SKM-1 (cell line): ENCODE results near the gene KBTBD3.

Experiments
- DNase-seq: peaks from one replicate; lab custom pipeline; 2025; ENCODE audit not compliant: unreplicated experiment; lab: John Stamatoyannopoulos, UW

KBTBD3 gene

DNA sequence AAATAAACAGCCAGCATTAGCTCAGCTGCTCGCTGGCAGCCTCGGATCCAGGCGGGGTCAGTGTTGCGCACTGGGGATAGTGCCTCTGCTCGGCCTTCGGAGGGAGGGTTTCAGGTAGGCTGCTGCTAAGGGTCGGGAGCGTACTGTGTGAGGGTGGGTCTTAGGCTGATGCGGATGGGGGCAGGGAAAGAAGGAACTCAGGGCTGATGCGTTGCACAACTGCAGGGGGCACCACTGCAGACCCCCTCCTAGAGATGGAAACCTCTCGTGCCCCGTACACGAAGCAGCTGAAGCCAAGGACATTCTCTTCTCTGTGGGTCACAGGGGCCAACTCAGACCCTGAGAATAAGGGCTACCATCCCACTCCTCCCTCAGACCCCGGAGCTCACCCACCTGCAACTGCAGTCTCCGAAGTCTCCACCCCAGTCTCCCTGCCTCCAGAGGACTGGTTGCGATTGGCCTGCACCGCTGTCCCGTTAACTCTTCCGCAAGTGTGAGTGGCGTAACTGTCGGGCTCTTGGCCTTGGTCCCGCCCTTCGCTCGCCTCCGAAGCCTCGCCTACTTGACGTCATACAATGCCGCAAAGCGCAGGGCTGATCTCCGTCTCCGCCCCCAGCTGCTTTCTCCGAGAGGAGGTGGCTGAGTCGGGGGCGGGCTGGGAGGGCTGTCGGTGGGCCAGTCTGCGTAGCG is at the start of gene KBTBD3:
Gene KBTBD3, minus strand, starts transcription at position 429 of the 690 bp plus-strand sequence. CDS start 18,250 bp downstream, outside the sequence.
- peak; percentile 98 for DNase-seq

DNA sequence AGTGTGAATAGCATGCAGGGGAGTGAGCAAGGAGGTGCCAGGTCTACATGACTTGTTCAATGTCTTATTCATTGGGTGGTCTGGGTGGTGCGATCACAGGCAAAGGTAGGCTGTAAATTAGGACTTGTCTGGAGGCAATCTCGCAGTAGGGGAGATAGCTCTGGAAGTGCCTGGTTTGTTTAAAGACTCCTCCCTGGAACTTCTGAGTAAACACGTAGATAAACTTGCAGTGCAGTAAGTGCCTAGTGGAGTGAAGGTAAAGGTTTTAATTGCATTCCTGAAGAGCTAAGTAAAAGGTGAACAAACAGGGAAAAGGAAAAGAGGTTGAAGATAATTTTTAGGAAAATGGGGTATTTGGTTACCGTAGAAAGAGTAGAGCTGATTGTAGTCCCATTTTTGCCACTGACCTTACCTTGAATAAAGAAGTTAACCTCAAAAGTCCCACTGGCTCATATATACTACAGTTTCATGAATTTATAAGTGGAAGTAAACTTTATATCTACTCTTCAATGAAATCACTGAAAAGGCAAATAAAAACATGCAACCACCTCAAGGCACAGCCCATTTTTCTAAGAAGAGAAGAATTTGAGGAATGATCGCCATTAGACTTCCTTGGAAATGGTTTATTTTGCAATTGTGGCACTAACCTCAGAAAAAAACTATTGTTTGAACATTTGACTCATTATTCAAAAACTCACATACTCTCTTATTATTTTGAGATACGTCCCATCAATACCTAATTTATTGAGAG is 44.6 kb upstream of the KBTBD3 start:
- no peak for DNase-seq

DNA sequence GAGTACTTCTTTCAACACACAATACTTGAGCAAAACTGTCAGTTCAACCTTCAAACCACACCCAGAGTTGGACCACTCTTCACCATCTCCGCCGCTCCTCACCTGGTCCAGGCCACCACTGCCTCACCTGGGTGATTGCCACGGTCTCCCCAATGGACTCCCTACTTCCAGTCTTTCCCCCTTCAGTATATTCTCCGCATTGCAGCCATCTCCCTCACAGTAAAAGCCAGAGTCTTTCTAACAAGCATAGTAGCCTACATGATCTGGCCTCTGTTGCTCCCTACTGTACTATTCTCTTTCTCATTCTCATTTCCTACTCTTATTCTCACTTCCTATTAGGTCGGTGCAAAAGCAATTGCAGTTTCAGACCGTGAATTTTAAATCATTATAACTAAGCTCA is 28.8 kb upstream of the KBTBD3 start:
- no peak for DNase-seq

DNA sequence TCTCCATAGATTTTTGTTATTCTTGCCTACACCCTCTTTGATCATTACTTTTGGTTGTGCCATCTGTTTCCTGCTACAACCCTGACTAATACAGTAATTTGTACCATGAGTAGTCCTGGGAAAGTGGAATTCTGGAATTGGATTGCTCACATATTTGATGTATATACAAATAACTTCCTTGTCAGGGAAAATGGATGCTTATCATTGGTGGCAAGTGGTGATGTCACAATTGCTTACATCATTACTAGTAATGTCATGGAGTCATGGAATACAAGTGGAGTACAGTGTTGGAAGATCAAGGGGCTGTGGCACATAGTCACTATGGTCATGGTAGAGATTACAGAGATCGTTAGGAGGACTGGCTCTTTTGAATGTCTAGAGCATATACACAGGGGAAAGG is 24.7 kb upstream of the KBTBD3 start:
- DNase-seq, result no peak

DNA sequence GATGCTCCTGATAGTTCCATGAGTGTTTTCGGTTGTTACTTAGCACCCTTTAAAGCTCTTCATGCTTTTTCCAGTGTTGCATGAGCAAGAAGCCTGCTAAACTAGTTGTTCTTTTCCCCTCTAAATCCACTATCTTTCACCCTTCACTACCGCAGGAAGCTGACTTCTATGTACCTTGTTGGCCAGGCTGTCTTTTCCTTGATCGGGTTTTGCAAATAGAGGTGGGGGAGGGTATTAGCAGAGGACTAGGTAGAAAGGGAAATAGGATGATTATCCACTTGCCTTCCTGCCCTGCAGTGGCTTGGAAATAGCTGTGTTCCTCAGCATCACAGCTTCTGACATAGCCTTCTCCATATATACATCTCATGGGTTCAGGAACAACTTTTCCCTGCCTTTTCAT is 24.2 kb upstream of the KBTBD3 start:
- DNase-seq, result no peak

DNA sequence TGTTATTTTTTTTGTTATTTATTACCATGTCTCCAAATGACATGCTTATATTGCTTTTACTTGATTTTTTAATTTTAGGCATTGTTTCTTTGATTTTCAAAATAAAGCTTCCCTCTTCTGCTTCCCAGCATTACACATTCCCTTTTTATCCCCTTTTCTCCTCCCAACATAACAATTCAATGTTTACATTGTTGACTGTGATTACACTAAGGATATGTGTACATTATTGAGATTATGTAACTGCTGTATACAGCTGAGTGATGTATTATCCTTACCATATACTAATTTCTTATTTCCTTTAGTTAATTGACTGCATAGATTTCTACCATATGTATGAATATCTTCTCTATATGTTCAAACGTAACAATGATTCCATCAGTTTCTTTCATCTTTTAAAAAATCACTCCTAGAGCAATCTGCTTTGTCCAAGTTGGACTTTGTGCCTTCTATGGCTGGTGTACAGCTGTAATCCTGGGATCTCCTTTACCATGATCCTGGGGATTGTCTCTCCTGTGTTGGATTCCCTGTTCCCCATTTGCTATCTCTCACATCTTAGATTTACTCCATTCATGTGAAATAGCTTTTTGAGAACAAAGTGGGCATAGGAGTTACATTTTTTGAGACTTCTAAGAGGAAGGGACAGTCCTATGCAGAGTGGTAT is 21.9 kb upstream of the KBTBD3 start:
- DNase-seq, result no peak

GRCh38 chr11:106092446-106092845 is 15.3 kb upstream of the KBTBD3 start:
- no peak for DNase-seq

DNA sequence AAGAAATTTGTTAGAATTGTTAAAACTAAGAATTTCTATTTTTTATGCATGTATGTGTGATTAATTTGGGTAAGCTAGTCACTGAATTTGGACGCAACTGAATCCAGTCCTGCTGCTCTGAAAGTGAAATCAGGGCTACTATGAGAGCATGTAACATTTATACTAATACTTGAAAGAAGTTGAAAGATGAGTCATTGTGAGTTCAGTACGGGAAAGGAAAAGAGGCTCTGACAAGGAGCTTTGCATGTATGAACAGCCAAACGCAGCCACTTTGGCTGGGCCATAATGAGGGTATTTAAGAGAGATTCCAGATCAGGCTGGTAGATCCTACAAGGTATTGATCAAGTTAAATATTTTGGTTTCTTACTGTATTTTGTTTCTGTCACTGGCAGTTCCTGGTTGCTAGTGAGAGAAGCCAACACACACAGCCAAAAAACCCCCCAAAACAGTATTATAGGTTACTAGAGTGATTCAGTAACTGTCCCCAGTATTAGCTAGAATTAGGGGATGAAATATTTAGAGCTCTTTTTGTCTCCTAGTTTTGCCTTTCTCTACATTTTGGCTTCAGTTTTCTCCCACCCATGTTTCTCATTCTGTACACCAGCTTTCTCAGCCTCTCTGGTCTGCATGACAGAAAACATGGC is 14.5 kb upstream of the KBTBD3 start:
- DNase-seq, result no peak

GRCh38 chr11:106088896-106089295 is 11.7 kb upstream of the KBTBD3 start:
- DNase-seq, result no peak

DNA sequence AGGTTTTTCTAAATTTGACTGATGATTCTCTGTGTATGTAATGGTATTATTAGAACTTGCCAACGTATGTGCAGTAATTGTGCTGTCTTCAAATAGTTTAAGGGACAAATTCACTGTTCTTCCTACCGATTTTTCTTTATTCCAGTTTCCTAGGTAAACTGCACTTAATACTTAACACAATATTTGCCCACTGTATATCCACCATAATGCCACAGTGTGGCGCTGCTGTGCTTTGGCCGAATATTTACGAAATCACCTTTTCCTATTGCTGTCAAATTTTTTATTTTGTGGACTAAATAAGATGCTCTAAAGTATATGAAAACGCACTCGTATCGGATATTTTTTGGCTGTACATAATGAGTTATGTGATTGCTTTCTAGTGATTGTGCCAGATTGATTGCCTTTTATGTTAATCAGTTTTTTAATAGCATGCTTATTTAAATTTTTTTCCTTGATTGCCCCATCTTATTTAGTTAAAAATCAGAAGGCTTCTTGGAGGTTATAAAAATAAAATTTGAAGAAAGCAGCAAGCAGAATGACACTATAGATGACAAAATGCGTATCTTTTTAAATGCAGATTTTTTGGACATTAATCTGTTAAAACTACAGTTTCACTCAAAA is 10.8 kb upstream of the KBTBD3 start:
- no peak for DNase-seq

DNA sequence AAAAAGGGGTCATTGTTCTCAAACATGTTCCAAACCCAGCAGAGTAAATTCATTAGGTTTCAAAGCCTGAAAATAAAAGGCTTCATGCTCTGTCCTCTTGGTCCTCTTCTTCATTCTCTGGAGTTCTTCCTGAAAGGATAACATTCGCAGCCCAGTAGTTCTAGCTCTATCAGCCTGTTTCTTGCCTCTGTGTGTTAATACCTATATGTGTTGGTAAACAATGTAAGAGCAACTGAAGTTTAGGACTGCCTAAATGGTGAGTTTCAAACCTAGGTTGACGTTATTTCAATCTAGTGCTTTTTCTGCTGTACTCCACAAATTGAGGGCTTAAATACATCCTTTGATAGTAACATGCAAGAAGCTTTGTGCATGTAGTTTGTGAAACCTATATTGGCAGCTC is 9.7 kb upstream of the KBTBD3 start:
- no peak for DNase-seq

DNA sequence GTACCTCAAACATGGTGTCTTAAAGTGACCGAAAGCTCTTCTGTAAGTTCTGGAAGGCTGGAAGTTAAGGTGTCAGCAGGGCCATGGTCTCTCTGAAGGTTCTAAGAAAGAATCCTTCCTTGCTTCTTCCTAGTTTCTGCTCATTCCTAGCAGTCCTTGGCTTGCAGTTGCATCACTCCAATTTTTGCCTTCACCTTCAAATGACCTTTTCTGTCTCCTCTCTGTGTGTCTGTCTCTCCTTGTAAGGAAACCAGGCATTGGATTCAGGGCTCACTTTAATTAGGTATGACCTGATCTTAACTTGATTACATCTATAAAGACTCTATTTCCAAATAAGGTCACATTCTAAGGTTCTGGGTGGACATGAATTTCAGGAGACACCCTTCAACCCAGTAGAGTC is 9.0 kb upstream of the KBTBD3 start:
- no peak for DNase-seq

DNA sequence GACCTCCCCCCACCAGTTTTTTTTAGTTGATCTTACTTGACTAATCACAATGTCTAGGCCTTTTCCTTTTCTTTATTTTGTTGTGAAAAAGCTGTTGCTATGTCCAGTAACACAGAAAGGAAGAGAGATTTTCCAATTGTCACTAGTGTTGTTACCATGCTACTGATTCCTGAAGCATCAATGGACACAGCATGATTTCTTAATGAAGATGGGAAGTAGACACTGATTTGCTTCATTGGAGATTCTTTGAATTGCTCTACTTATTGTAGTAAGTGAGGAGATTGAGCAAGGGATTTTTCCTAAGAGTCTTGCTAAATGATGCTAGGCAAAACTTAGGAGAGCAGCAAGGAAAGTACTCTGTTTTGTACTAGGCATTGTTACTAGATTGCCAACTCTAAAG is 4.9 kb upstream of the KBTBD3 start:
- no peak for DNase-seq

DNA sequence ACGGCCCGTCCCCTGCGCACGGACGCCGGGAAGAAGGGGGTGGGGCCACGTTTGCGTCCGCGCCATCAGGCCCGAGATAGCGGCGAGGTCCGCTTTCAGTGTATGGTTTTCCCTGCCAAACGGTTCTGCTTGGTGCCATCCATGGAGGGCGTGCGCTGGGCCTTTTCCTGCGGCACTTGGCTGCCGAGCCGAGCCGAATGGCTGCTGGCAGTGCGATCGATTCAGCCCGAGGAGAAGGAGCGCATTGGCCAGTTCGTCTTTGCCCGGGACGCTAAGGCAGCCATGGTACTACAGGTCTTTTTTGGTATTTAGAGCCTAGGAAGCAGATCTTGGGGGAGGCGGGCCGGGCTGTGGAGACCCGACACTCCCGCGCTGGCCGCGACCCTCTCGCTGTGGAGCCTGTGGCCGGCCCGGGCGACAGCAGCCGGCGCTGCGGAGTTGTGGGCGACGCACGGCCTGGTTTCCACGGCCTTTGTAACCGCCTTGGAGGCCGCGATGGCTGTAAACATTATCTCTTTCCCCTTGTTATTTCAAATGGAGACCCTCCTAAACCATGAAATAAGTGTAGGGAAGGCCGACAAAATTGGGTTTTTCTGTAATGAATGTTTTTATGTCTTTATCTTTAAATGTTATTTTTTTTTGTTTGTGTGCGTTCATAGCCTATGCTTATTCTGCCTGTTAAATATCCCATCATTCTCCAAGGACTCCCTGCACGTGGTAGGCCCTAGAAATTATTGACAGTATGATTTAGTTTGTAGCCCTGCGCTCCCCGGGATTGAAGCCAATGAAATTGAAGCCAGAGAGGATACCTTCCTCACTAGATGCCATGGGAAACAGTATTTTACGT is 685 bp upstream of the KBTBD3 start, which contains the start of gene AASDHPPT:
Gene AASDHPPT, plus strand, starts transcription at position 54 of the 847 bp plus-strand sequence. Its CDS starts 49 bp downstream, at position 103.
- peak; percentile 9 for DNase-seq

GRCh38 chr11:106076171-106076918 is 802 bp downstream of the KBTBD3 start:
- no peak for DNase-seq

DNA sequence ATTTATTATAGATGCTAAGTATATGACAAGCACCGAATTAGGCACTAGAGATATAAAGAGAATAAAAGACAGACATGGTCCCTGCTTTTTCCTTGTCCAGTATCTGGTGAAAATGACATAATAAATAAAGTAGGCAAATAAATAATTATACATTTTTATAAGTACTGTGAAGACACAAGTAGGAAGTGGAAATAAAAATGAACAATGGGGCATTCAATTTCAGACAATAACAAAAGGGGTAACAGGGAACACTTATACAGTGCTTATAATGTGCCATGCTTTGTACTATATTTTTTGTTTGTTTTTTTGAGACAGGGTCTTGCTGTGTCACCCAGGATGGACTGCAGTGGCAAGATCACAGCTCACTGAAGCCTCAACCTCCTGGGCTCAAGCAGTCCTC is 4.3 kb downstream of the KBTBD3 start:
- DNase-seq, result no peak

DNA sequence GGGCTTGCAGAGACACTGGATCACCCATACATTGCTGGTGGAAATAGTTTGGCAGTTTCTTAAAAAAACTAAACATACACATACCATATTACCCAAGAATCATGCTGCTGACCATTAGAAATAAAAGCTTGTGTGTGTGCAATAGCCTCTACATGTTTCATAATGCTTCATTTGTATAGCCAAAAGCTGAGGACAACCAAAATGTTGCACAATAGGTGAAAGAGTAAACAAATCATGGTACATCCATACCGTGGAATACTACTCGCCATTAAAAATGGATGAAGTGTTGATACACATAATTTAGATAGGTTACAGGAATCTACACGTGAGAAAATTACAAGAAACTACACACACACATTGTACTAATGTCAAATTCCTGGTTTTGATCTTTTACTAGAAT is 6.5 kb downstream of the KBTBD3 start:
- DNase-seq, result no peak

GRCh38 chr11:106063009-106063408 is 14.1 kb downstream of the KBTBD3 start:
- no peak for DNase-seq
